Measurements from ENCODE around the gene TEX261.

TEX261 gene

DNA sequence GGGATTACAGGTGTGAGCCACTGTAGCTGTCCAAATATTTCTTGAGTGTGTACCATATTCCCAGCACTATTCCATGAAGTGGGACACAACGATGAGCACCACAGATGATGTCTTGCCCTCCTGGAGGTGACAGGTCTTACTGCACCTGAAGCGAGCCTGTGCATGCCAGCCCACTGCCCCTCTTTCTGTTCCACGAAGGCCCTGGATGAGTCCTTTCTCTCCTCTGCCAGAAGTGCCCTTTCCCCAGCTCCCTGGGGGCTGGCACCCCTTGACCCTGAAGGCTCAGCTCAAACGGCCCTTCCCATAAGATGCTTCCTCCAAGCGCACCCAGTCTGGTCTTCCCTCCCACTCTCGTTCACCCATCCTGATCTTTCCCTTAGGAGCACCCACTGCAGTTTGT, 53.5 kb downstream of the TEX261 start:
- DNase-seq (ENCODE audit: low read depth in 1 of 2, low spot score in 1 of 2): no peak
- TF ChIP-seq, protein P1, sequence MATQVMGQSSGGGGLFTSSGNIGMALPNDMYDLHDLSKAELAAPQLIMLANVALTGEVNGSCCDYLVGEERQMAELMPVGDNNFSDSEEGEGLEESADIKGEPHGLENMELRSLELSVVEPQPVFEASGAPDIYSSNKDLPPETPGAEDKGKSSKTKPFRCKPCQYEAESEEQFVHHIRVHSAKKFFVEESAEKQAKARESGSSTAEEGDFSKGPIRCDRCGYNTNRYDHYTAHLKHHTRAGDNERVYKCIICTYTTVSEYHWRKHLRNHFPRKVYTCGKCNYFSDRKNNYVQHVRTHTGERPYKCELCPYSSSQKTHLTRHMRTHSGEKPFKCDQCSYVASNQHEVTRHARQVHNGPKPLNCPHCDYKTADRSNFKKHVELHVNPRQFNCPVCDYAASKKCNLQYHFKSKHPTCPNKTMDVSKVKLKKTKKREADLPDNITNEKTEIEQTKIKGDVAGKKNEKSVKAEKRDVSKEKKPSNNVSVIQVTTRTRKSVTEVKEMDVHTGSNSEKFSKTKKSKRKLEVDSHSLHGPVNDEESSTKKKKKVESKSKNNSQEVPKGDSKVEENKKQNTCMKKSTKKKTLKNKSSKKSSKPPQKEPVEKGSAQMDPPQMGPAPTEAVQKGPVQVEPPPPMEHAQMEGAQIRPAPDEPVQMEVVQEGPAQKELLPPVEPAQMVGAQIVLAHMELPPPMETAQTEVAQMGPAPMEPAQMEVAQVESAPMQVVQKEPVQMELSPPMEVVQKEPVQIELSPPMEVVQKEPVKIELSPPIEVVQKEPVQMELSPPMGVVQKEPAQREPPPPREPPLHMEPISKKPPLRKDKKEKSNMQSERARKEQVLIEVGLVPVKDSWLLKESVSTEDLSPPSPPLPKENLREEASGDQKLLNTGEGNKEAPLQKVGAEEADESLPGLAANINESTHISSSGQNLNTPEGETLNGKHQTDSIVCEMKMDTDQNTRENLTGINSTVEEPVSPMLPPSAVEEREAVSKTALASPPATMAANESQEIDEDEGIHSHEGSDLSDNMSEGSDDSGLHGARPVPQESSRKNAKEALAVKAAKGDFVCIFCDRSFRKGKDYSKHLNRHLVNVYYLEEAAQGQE (IDR thresholded peaks at IDR 0.05; ENCODE audit: insufficient replicate concordance, low read depth): no peak
- TF ChIP-seq SPI1 (IDR thresholded peaks at IDR 0.05; ENCODE audit: borderline replicate concordance, low read depth) (no peak), CTCF (IDR thresholded peaks at IDR 0.05; ENCODE audit: insufficient read depth, low read length) (no peak)
- Histone ChIP-seq H3K27ac (replicated peaks) (no peak overlapping the region), H3K4me3 (replicated peaks; ENCODE audit: insufficient read depth, low read length) (no peak overlapping the region), H3K27me3 (ENCODE audit: insufficient read depth, poor library complexity, severe bottlenecking) (peaks cover 8% of the 10 kb centered on the region)

- no peak for TF ChIP-seq POLR2AphosphoS5 (IDR thresholded peaks at IDR 0.05; ENCODE audit: low read depth)
- no peak for TF ChIP-seq GABPA (IDR thresholded peaks at IDR 0.05; ENCODE audit: low read depth)
- no peak for TF ChIP-seq SPI1 (IDR thresholded peaks at IDR 0.05; ENCODE audit: borderline replicate concordance, low read depth)
- Histone ChIP-seq H3K27ac (replicated peaks) (no peak overlapping the region), H3K4me3 (replicated peaks; ENCODE audit: insufficient read depth, low read length) (no peak overlapping the region), H3K27me3 (ENCODE audit: insufficient read depth, poor library complexity, severe bottlenecking) (peaks cover 2% of the 10 kb centered on the region)
- DNase-seq (ENCODE audit: low read depth in 1 of 2, low spot score in 1 of 2): no peak
Observed at GRCh38 chr2:70939839-70940580, 54.7 kb downstream of the TEX261 start.

DNA sequence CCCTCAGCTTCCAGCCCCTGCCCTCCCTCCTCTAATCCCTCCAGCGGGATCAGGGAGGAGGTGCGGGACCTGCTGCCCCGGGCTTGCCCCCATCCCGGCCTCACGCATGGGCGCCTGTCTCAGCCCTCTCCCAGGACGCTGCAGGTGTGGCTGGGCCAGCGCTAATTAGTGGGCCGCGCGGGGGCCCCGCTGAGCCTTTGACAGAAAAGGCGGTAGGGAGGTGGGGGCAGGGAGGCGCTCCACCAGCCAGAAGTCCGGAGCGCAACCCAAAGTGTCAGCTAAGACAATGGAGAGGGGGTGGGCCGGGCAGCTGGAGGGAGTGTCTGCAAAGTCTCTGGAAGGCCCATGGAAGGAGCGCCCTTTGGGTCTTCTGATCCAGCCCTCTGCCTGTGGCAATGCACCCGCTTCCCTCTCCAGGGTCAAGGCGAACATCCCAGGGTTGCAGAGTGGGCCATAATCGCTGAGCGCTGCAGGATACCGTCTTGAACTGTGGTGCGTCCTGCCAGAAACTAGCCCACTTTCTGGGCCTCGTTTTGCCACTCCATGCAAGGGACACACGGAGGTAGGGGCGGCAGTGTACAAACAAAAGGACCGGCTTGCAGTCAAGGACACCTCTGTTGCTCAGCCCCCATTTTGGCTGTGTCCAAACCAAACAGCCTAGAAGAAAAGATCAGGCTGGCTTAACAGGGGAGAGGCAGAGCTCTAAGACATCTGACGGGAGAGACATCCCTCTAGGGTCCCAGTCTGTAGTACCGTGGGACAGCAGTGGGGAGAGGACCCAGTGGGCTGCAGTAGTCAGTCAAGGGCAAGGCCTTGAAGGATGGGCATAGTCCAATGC, 55.5 kb downstream of the TEX261 start:
- no peak for TF ChIP-seq CTCF (IDR thresholded peaks at IDR 0.05; ENCODE audit: insufficient read depth, low read length)
- TF ChIP-seq, protein P1 (IDR thresholded peaks at IDR 0.05; ENCODE audit: insufficient replicate concordance, low read depth): no peak
- no peak for TF ChIP-seq POLR2AphosphoS5 (IDR thresholded peaks at IDR 0.05; ENCODE audit: low read depth)
- TF ChIP-seq GABPA (IDR thresholded peaks at IDR 0.05; ENCODE audit: low read depth): no peak
- no peak for TF ChIP-seq SPI1 (IDR thresholded peaks at IDR 0.05; ENCODE audit: borderline replicate concordance, low read depth)
- H3K27ac ChIP-seq (replicated peaks): no peak overlapping the region
- no peaks in the 10 kb centered on the region for H3K27me3 ChIP-seq (ENCODE audit: insufficient read depth, poor library complexity, severe bottlenecking)
- H3K4me3 ChIP-seq (replicated peaks; ENCODE audit: insufficient read depth, low read length): no peak overlapping the region
- no peak for DNase-seq (ENCODE audit: low read depth in 1 of 2, low spot score in 1 of 2)

DNA sequence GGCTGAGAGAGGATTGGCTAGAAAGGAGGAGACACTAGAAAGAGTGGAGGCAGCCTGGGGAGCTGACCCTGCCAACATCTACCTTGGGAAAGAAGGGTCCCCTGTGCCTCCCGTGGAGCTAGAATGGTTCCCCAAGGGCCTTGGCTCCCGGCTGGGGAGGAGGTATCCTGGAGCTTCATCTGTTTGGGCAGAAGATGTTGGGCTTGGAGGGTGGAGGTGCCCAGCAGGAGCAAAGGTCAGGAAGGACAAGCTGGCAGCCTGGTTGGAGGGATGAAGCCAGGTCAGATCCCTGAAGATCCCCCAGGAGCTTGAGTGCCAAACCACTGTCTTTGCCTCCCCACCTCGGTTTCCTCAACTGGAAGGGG, 56.1 kb downstream of the TEX261 start:
- Histone ChIP-seq H3K4me3 (replicated peaks; ENCODE audit: insufficient read depth, low read length) (no peak overlapping the region), H3K27ac (replicated peaks) (no peak overlapping the region), H3K27me3 (ENCODE audit: insufficient read depth, poor library complexity, severe bottlenecking) (no peaks in the 10 kb centered on the region)
- DNase-seq (ENCODE audit: low read depth in 1 of 2, low spot score in 1 of 2): no peak
- TF ChIP-seq SPI1 (IDR thresholded peaks at IDR 0.05; ENCODE audit: borderline replicate concordance, low read depth): no peak

Data from HL-60 (cell line).